Astrocyte (in vitro differentiated cells and primary cell): ENCODE measurements around the gene RAPGEF6.

ENCODE experiments used
- CTCF ChIP-seq: IDR thresholded peaks from 2 replicates; pipeline ENCODE4 v1.5.1; 2011; ENCODE audit warnings: low read depth, mild to moderate bottlenecking, inconsistent platforms, low read length, moderate library complexity; ENCODE audit not compliant: insufficient read depth
- EZH2 ChIP-seq: IDR thresholded peaks from 2 replicates; pipeline ENCODE4 v1.6.1; 2012; ENCODE audit warnings: mild to moderate bottlenecking, low read length, inconsistent platforms; ENCODE audit not compliant: insufficient read depth

GRCh38 chr5:131400585-131400984 is 234.4 kb downstream of the RAPGEF6 start:
- TF ChIP-seq EZH2 = no peak
- TF ChIP-seq CTCF = no peak
